ENCODE results near the gene ECT2. TPM values are rescaled to one million over a fixed set of nuclear protein-coding genes. Genes with fewer than 3 reads are reported as not detected.

Gene ECT2
- polyA plus RNA-seq, 3 donors = 2.6 to 3.3 (median 2.7) TPM

GRCh38 chr3:172847292-172847691 lies 96.8 kb downstream of the ECT2 start:
- intact Hi-C loops (cut with micrococcal nuclease) = no loop called here
- no peak overlapping the region for H3K4me3 ChIP-seq (replicated peaks in 1 of 3; ENCODE audit: low read depth in 2 of 3, low read length in 3 of 3)
- H3K27ac ChIP-seq (ENCODE audit: low read depth in 1 of 2, low read length in 2 of 2) = no peak overlapping the region
- Mint-ChIP-seq H3K36me3 (no peaks in the 10 kb centered on the region), H3K27ac (no peak overlapping the region), H3K9me3 (peaks cover 6 to 14% (median 10%) of the 10 kb centered on the region in 7 donors), H3K4me3 (no peak overlapping the region), H3K27me3 (ENCODE audit: low read depth in 3 of 3) (peaks cover 0 to 1% (median 0%) of the 10 kb centered on the region in 3 donors), H3K4me1 (peaks cover 8% of the 10 kb centered on the region)
- no peaks in the 10 kb centered on the region for H3K79me2 ChIP-seq (ENCODE audit: insufficient read depth, low read length)
- H3K4me2 ChIP-seq (replicated peaks; ENCODE audit: extremely low read depth, low read length, poor library complexity, severe bottlenecking) = no peak overlapping the region
- H3K27me3 ChIP-seq (ENCODE audit: control insufficient read depth in 2 of 2, insufficient read depth in 2 of 2, low read length in 2 of 2) = no peaks in the 10 kb centered on the region
- no peak overlapping the region for H2AFZ ChIP-seq (ENCODE audit: insufficient read depth, low read depth, low read length, poor library complexity, severe bottlenecking)
- no peaks in the 10 kb centered on the region for H4K20me1 ChIP-seq (ENCODE audit: insufficient read depth, low read length)
- no peaks in the 10 kb centered on the region for H3K4me1 ChIP-seq (ENCODE audit: control insufficient read depth in 1 of 2, insufficient read depth in 2 of 2, low read length in 2 of 2)
- H3K9me3 ChIP-seq (replicated peaks in 1 of 2; ENCODE audit: control insufficient read depth in 1 of 2, insufficient read depth in 1 of 2, low read length in 2 of 2) = peaks cover 0 to 9% of the 10 kb centered on the region in 2 donors
- no peak for TF ChIP-seq CTCF (IDR thresholded peaks at IDR 0.05)
- no peak for DNase-seq
- H3K36me3 ChIP-seq (replicated peaks in 1 of 2; ENCODE audit: control insufficient read depth in 1 of 2, insufficient read depth in 2 of 2, low read length in 2 of 2) = no peaks in the 10 kb centered on the region
- H3K9ac ChIP-seq (ENCODE audit: insufficient read depth, low read length, poor library complexity, severe bottlenecking) = no peak overlapping the region

GRCh38 chr3:172848910-172849309 lies 98.4 kb downstream of the ECT2 start:
- H3K9me3 ChIP-seq (replicated peaks in 1 of 2; ENCODE audit: control insufficient read depth in 1 of 2, insufficient read depth in 1 of 2, low read length in 2 of 2) = peaks cover 0 to 9% of the 10 kb centered on the region in 2 donors
- intact Hi-C loops (cut with micrococcal nuclease) = no loop called here
- Mint-ChIP-seq H3K9me3 (peaks cover 6 to 14% (median 10%) of the 10 kb centered on the region in 7 donors), H3K4me3 (no peak overlapping the region), H3K4me1 (peaks cover 8% of the 10 kb centered on the region), H3K27ac (no peak overlapping the region), H3K27me3 (ENCODE audit: low read depth in 3 of 3) (no peaks in the 10 kb centered on the region), H3K36me3 (no peaks in the 10 kb centered on the region)
- DNase-seq = no peak
- H3K79me2 ChIP-seq (ENCODE audit: insufficient read depth, low read length) = no peaks in the 10 kb centered on the region
- TF ChIP-seq CTCF (IDR thresholded peaks at IDR 0.05) = no peak
- no peak overlapping the region for H3K9ac ChIP-seq (ENCODE audit: insufficient read depth, low read length, poor library complexity, severe bottlenecking)
- H3K4me1 ChIP-seq (ENCODE audit: control insufficient read depth in 1 of 2, insufficient read depth in 2 of 2, low read length in 2 of 2) = peaks cover 13 to 15% of the 10 kb centered on the region in 2 donors
- H3K4me3 ChIP-seq (replicated peaks in 1 of 3; ENCODE audit: low read depth in 2 of 3, low read length in 3 of 3) = no peak overlapping the region
- WGBS (ENCODE audit: insufficient coverage) = no CpG with 5 or more reads among the region's 1 CpG
- H3K4me2 ChIP-seq (replicated peaks; ENCODE audit: extremely low read depth, low read length, poor library complexity, severe bottlenecking) = no peak overlapping the region
- no peak overlapping the region for H3K27ac ChIP-seq (ENCODE audit: low read depth in 1 of 2, low read length in 2 of 2)
- no peaks in the 10 kb centered on the region for H3K36me3 ChIP-seq (replicated peaks in 1 of 2; ENCODE audit: control insufficient read depth in 1 of 2, insufficient read depth in 2 of 2, low read length in 2 of 2)
- H2AFZ ChIP-seq (ENCODE audit: insufficient read depth, low read depth, low read length, poor library complexity, severe bottlenecking) = no peak overlapping the region
- H4K20me1 ChIP-seq (ENCODE audit: insufficient read depth, low read length) = no peaks in the 10 kb centered on the region
- H3K27me3 ChIP-seq (ENCODE audit: control insufficient read depth in 2 of 2, insufficient read depth in 2 of 2, low read length in 2 of 2) = no peaks in the 10 kb centered on the region
